D721Med (cell line): Measurements from ENCODE around the gene MTIF3.

ENCODE experiments used
- DNase-seq: peaks from one replicate; pipeline ENCODE4 v3.0.0; 2011; ENCODE audit warnings: low spot score; ENCODE audit not compliant: insufficient read length
- FAIRE-seq: peaks from 2 replicates; lab custom pipeline; 2011; peaks lifted over from hg19 to GRCh38; lab: Jason Lieb, UNC
- CTCF ChIP-seq: IDR thresholded peaks from 2 replicates; pipeline ENCODE4 v1.5.1; 2012; ENCODE audit warnings: mild to moderate bottlenecking, control low read depth; ENCODE audit not compliant: insufficient read depth; ENCODE audit errors: missing control alignments

MTIF3 gene

DNA sequence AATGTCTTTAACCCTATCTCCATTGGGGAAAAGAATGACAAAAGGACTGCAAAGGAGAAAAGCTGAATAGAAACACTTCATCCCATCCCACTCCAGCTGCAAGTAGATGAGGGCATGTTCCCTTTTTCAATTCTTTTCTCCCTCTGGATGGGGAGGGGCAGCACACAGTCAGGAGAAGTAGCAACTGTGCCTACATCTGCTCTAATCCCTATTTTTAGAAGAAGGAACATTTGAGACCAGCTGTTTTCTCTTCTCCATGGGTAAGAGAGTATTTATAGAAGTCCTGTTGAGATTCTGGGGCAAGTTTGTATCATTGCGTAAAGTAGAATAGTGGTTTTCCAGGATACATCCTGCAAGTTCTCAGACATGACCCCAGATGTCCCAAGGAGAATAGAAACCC is 35.2 kb downstream of the MTIF3 start:
- no peak for FAIRE-seq
- TF ChIP-seq CTCF = no peak
- no peak for DNase-seq

DNA sequence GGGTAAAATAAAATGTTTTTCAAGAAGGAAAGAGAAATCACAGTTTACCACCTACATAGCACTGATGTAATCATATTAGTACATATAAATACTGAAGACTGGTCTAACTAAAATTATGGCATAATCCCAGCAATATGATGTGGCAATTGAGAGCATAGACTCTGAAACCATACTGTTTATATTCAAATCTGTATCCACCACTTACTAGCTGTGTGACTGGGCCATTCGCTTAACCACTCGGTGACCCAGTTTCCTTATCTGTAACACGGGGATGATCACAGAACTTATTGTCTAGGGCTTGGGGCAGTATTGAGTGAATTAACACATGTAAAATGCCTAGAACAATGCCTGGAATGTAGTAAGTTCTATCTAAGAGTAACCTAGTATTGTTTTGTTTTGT is 39.0 kb downstream of the MTIF3 start:
- DNase-seq = no peak
- FAIRE-seq = no peak
- no peak for TF ChIP-seq CTCF

GRCh38 chr13:27409013-27409412 is 41.4 kb downstream of the MTIF3 start:
- no peak for TF ChIP-seq CTCF
- no peak for FAIRE-seq
- DNase-seq = no peak

GRCh38 chr13:27408074-27408473 is 42.3 kb downstream of the MTIF3 start:
- no peak for TF ChIP-seq CTCF
- DNase-seq (no peak), FAIRE-seq (no peak)

DNA sequence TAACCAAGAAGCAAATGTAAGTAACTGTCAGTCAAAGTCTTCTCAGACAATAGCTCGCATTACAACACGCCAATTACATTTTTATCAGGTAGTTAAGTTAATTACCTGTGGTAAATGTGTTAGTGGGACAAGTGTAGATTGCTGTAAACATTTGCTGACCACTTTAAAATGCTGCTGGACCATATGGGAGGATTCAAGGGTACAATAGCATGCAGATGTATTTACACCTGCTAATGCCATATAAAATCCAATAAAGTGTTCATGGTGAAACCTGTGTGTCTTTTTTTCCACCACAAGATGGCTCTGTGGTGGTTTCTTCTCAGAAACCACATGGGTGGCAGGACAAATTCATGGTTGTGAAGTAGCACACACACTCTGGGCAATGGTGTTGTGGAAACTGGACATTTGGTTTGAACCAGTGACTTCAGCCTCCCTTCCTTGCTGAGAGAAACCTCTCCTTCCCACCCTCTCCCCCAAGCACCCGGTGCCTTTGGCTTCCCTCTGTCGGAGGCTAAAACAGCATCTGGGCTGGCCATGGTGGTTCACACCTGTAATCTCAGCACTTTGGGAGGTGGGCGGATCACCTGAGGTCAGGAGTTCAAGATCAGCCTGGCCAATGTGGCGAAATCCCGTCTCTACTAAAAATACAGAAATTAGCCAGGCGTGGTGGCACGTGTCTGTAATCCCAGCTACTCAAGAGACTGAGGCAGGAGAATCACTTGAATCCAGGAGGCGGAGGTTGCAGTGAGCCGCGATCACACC is 44.0 kb downstream of the MTIF3 start:
- FAIRE-seq = no peak
- peak; percentile 61 for TF ChIP-seq CTCF
- DNase-seq = peak; percentile 33

GRCh38 chr13:27405546-27406134 is 44.7 kb downstream of the MTIF3 start:
- no peak for DNase-seq
- FAIRE-seq = no peak
- no peak for TF ChIP-seq CTCF

- DNase-seq (no peak), FAIRE-seq (no peak)
- TF ChIP-seq CTCF = no peak
Measured at GRCh38 chr13:27404680-27405079, 45.7 kb downstream of the MTIF3 start.
